Stomach (tissue), 9 donors: ENCODE data around the gene MAP6D1. TPM values are rescaled to one million over a fixed set of nuclear protein-coding genes. Genes with fewer than 3 reads are reported as not detected.
"Not testable (repeated sequence)": the region's sequence is repeated elsewhere in the genome, so short reads cannot be mapped to it uniquely, and the experiment has no call there.

Experiments used
- DNase-seq, 2 donors: peaks; one replicate each; pipeline versions ENCODE4 v3.0.0 to v3.0.0-alpha.2; 2013 to 2019
- H3K27ac ChIP-seq, 5 donors: fragments of 200-600 bp in 4 of 5; sonication (generic) in 4 of 5; one replicate each; pipeline ENCODE4 v1.5.1; 2013 to 2019; ENCODE audit warnings: mild to moderate bottlenecking in 1 of 5, moderate library complexity in 1 of 5
- H3K27me3 ChIP-seq, 3 donors: fragments of 200-600 bp; sonication (generic); one replicate each; pipeline ENCODE4 v1.5.1; 2017 to 2019; ENCODE audit warnings: mixed run types in 1 of 3
- H3K36me3 ChIP-seq, 4 donors: fragments of 200-600 bp; sonication (generic); 1 replicate in 3 of 4; 2 replicates in 1 of 4; pipeline ENCODE4 v1.5.1; 2016 to 2019
- H3K4me1 ChIP-seq, 4 donors: fragments of 200-600 bp; sonication (generic); one replicate each; pipeline ENCODE4 v1.5.1; 2016 to 2019
- H3K4me3 ChIP-seq, 4 donors: fragments of 200-600 bp; sonication (generic) in 3 of 4; one replicate each; pipeline ENCODE4 v1.5.1; 2016 to 2019; ENCODE audit warnings: mild to moderate bottlenecking in 1 of 4
- H3K9me3 ChIP-seq, 4 donors: fragments of 200-600 bp; sonication (generic); one replicate each; pipeline ENCODE4 v1.5.1; 2016 to 2019
- CTCF ChIP-seq, 7 experiments: fragments of 450-650 bp in 4 of 7; fragments of 200-600 bp in 3 of 7; sonication (generic) in 3 of 7; IDR thresholded peaks; one replicate each; pipeline ENCODE4 v1.5.1; 2016 to 2019; ENCODE audit warnings: antibody characterized with exemption in 7 of 7, control low read depth in 2 of 7, mild to moderate bottlenecking in 1 of 7
- EP300 ChIP-seq: sonication (generic); formaldehyde crosslinking; IDR thresholded peaks from one replicate; pipeline ENCODE4 v1.6.1; 2017; ENCODE audit warnings: antibody characterized with exemption
- POLR2A ChIP-seq, 4 donors: fragments of 450-650 bp; IDR thresholded peaks; one replicate each; pipeline ENCODE4 v1.6.1; 2016; ENCODE audit warnings: antibody characterized with exemption in 4 of 4, control low read depth in 2 of 4, mild to moderate bottlenecking in 1 of 4, moderate library complexity in 1 of 4
- POLR2AphosphoS5 ChIP-seq, 3 donors: sonication (generic); formaldehyde crosslinking; IDR thresholded peaks; one replicate each; pipeline ENCODE4 v1.6.1; 2016; ENCODE audit warnings: antibody characterized with exemption in 3 of 3
- WGBS, 5 donors: extraction: QIAGEN DNeasy Blood & Tissue Kit in 3 of 5; methylation state at CpG; one replicate each; pipeline versions ENCODE4 v1.1.5 to v1.1.7; 2013 to 2018; 5-methylcytosine and 5-hydroxymethylcytosine counted together
- intact Hi-C: fragments of 100-400 bp; cut with DNase I; formaldehyde crosslinking; loops from one replicate; pipeline ENCODE4 v1.15.1; 2023; ENCODE audit warnings: low total_unique reads
- polyA plus RNA-seq, 3 donors: library from polyadenylated mRNA; stranded (reverse); fragments of 200-250 nt; gene quantifications; one replicate each; pipeline ENCODE4 v1.2.3, GENCODE V29; 2013
- total RNA-seq, 5 donors: library from RNA; depleted of rRNA; stranded (reverse); fragments of >200 nt; gene quantifications; one replicate each; pipeline versions ENCODE4 v1.1.0 to v1.2.3, GENCODE V29; 2014 to 2016
- donor health status: healthy with polysubstance abuse.
- donor health status: Bipolar disorder and iron deficiency.
- donor health status: healthy.

The MAP6D1 gene
- total and polyA plus RNA-seq, 8 donors: 0.25 to 1.0 (median 0.58) TPM; not detected in 5

DNA sequence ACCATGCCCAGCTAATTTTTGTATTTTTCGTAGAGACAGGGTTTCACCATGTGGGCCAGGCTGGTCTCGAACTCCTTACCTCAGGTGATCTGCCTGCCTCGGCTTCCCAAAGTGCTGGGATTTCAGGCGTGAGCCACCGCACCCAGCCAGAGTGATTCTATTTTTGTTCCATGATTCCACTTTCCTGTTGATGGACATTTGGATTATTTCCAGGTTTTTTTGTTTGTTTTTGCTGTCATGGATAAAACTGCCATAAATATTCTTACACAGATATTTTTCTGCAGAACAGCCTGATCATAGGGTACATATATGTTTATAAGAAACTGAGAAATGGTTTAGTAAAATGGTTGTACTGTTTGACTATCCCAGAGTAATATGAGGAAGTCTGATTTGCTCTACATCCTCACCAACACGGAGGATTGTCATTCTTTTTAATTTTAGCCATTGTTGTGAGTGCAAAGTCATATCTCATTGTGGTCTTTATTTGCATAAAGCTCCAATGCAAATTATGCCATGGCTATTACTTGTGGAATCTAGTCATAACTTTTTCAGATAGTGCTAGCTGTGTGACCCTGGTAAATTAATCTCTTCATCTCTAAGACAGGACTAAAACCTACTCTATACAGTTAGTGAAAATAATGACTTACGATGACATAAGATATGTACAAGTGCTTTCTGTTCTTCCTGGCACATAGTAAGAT is 42.7 kb downstream of the MAP6D1 start:
- intact Hi-C loops: no loop called here
- WGBS, 5 donors: 78 to 85% (median 82%) methylated on average over 7 of the region's 7 CpGs
- no peak for DNase-seq
- Histone ChIP-seq H3K4me3 (no peak overlapping the region), H3K36me3 (peaks cover 56 to 98% (median 88%) of the 10 kb centered on the region in 4 donors), H3K27ac (no peak overlapping the region), H3K4me1 (peaks cover 0 to 17% (median 0%) of the 10 kb centered on the region in 4 donors), H3K9me3 (no peaks in the 10 kb centered on the region), H3K27me3 (no peaks in the 10 kb centered on the region)
- TF ChIP-seq EP300: no peak
- TF ChIP-seq POLR2A (IDR thresholded peaks at IDR 0.05): no peak
- no peak for TF ChIP-seq POLR2AphosphoS5 (IDR thresholded peaks at IDR 0.05)
- TF ChIP-seq CTCF (IDR thresholded peaks at IDR 0.05): no peak

DNA sequence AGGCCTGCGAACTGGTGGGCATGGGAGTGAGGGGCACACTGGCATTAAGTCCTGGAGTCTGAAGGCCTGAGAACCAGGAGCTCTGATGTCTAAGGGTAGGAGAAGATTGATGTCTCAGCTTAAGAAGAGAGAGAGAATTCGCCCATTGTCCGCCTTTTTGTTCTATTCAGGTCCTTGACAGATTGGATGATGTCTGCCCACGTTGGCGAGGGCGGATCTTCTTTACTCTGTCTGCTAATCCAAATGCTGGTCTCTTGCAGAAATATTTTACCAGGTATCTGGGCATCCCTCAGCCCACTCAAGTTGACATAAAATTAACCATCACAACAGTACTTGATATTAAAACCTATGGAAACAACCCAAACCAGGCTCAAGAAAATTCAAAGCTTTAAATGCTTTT is 44.1 kb downstream of the MAP6D1 start:
- DNase-seq: no peak
- Histone ChIP-seq H3K27me3 (no peaks in the 10 kb centered on the region), H3K36me3 (peaks cover 54 to 98% (median 88%) of the 10 kb centered on the region in 4 donors), H3K9me3 (no peaks in the 10 kb centered on the region), H3K27ac (no peak overlapping the region), H3K4me3 (no peak overlapping the region), H3K4me1 (peaks cover 0 to 17% (median 0%) of the 10 kb centered on the region in 4 donors)
- no peak for TF ChIP-seq EP300
- no peak for TF ChIP-seq CTCF (IDR thresholded peaks at IDR 0.05)
- TF ChIP-seq POLR2AphosphoS5 (IDR thresholded peaks at IDR 0.05): no peak
- no peak for TF ChIP-seq POLR2A (IDR thresholded peaks at IDR 0.05)
- intact Hi-C loops: no loop called here
- 95 to 99% (median 97%) methylated on average over 6 of the region's 6 CpGs for WGBS, 5 donors

DNA sequence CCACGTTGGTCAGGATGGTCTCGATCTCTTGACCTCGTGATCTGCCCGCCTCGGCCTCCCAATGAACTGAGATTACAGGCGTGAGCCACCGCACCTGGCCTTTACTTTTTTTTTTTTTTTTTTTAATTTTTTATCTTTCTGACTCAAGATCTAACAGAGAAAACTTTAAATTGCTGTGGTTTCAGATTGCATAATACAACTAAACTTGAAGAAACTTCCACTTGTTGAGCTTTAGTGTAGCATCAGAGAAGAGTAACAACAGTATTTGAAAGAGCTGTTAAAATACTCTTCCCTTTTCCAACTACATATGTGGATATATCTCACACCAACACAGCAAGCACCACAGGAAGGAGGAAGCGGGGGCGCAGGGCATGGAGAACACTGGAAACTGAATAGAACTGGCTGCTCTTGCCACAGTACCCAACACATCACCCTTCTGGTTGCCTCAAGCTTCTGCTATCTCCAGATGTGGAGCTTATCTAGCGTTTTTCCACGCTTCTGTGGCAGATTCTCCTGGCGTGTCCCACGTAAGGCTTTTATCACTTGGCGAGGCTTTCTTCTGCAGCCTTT is 45.4 kb downstream of the MAP6D1 start:
- WGBS, 5 donors: 82 to 94% (median 91%) methylated on average over 14 of the region's 14 CpGs
- H3K27ac ChIP-seq: no peak overlapping the region
- peaks cover 0 to 17% (median 0%) of the 10 kb centered on the region in 4 donors for H3K4me1 ChIP-seq
- H3K9me3 ChIP-seq: no peaks in the 10 kb centered on the region
- H3K27me3 ChIP-seq: no peaks in the 10 kb centered on the region
- intact Hi-C loops: no loop called here
- DNase-seq: no peak
- peaks cover 50 to 98% (median 93%) of the 10 kb centered on the region in 4 donors for H3K36me3 ChIP-seq
- no peak for TF ChIP-seq CTCF (IDR thresholded peaks at IDR 0.05)
- TF ChIP-seq POLR2A (IDR thresholded peaks at IDR 0.05): no peak
- TF ChIP-seq EP300: no peak
- TF ChIP-seq POLR2AphosphoS5 (IDR thresholded peaks at IDR 0.05): no peak
- H3K4me3 ChIP-seq: no peak overlapping the region

- TF ChIP-seq POLR2A (IDR thresholded peaks at IDR 0.05): no peak
- TF ChIP-seq CTCF (IDR thresholded peaks at IDR 0.05): no peak
- TF ChIP-seq EP300: no peak
- TF ChIP-seq POLR2AphosphoS5 (IDR thresholded peaks at IDR 0.05): no peak
- Histone ChIP-seq H3K4me1 (no peaks in the 10 kb centered on the region), H3K27ac (no peak overlapping the region), H3K9me3 (no peaks in the 10 kb centered on the region), H3K4me3 (no peak overlapping the region), H3K27me3 (no peaks in the 10 kb centered on the region), H3K36me3 (peaks cover 52 to 100% (median 98%) of the 10 kb centered on the region in 4 donors)
- no peak for DNase-seq
- intact Hi-C loops: no loop called here
- 88 to 94% (median 90%) methylated on average over 4 of the region's 4 CpGs for WGBS, 5 donors
Observed at GRCh38 chr3:183777016-183777618, 48.3 kb downstream of the MAP6D1 start.

DNA sequence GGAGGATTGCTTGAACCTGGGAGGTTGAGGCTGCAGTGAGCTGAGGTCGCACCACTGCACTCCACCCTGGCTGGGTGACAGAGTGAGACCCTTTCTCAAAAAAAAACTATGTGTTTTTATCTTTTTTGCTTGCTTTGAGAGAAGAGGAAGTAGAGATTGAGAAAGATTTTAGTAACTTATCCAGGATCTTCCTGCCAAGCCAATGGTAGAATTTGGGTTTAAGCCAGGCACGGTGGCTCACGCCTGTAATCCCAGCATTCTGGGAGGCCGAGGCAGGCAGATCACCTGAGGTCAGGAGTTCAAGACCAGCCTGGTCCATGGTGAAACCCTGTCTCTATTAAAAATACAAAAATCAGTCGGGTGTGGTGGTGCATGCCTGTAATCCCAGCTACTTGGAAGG is 48.9 kb downstream of the MAP6D1 start:
- H3K36me3 ChIP-seq: peaks cover 46 to 98% (median 96%) of the 10 kb centered on the region in 4 donors
- DNase-seq, H3K9me3 ChIP-seq, H3K27me3 ChIP-seq, H3K4me3 ChIP-seq, intact Hi-C loops, H3K4me1 ChIP-seq, H3K27ac ChIP-seq: not testable (repeated sequence)
- 82 to 90% (median 85%) methylated on average over 5 of the region's 5 CpGs for WGBS, 5 donors
